Heart left ventricle (tissue), 16 donors: ENCODE results near the gene BEST3. TPM values are rescaled to one million over a fixed set of nuclear protein-coding genes. Genes with fewer than 3 reads are reported as not detected.
A peak's percentile ranks its signal among the peaks of the same experiment; 100 is the strongest.

Experiments used
- ATAC-seq, 4 donors: fragments of 200-7000 bp; cut with Tn5 transposase; one replicate each; pipeline ENCODE4 v1.9.1; 2020 to 2022; ENCODE audit warnings: moderate library complexity in 4 of 4, mild to moderate bottlenecking in 3 of 4, moderate number of reproducible peaks in 1 of 4
- DNase-seq, 5 donors: peaks; one replicate each; pipeline ENCODE4 v3.0.0-alpha.2; 2020
- H3K27ac ChIP-seq, 12 donors: fragments of 200-600 bp; sonication (generic) in 4 of 12; one replicate each; pipeline versions ENCODE4 v1.5.0 to v1.8.0; 2016 to 2022; ENCODE audit warnings: mild to moderate bottlenecking in 2 of 12
- H3K27me3 ChIP-seq, 9 donors: fragments of 200-600 bp; sonication (generic) in 2 of 9; one replicate each; pipeline versions ENCODE4 v1.5.1 to v1.8.0; 2016 to 2022; ENCODE audit warnings: mild to moderate bottlenecking in 3 of 9
- H3K36me3 ChIP-seq, 9 donors: fragments of 200-600 bp; sonication (generic) in 2 of 9; one replicate each; pipeline versions ENCODE4 v1.5.0 to v1.8.0; 2018 to 2022; ENCODE audit warnings: mild to moderate bottlenecking in 2 of 9
- H3K4me1 ChIP-seq, 12 donors: fragments of 200-600 bp; sonication (generic) in 4 of 12; one replicate each; pipeline versions ENCODE4 v1.5.0 to v1.8.0; 2016 to 2022; ENCODE audit warnings: mild to moderate bottlenecking in 3 of 12
- H3K4me3 ChIP-seq, 12 donors: fragments of 200-600 bp; sonication (generic) in 4 of 12; one replicate each; pipeline versions ENCODE4 v1.5.0 to v1.8.0; 2017 to 2022; ENCODE audit warnings: mild to moderate bottlenecking in 9 of 12, moderate library complexity in 4 of 12
- H3K9me3 ChIP-seq, 12 donors: fragments of 200-600 bp; sonication (generic) in 4 of 12; one replicate each; pipeline versions ENCODE4 v1.5.0 to v1.8.0; 2016 to 2022; ENCODE audit warnings: mild to moderate bottlenecking in 1 of 12
- CTCF ChIP-seq, 12 donors: fragments of 200-600 bp; sonication (generic) in 4 of 12; IDR thresholded peaks; one replicate each; pipeline versions ENCODE4 v1.5.0 to v1.8.0; 2018 to 2022; ENCODE audit warnings: antibody characterized with exemption in 12 of 12, mild to moderate bottlenecking in 5 of 12
- POLR2A ChIP-seq, 2 donors: fragments of 450-650 bp; IDR thresholded peaks; one replicate each; pipeline ENCODE4 v1.6.1; 2017; ENCODE audit warnings: antibody characterized with exemption in 2 of 2, mild to moderate bottlenecking in 2 of 2, moderate library complexity in 2 of 2
- WGBS, 4 donors: extraction: QIAGEN DNeasy Blood & Tissue Kit in 2 of 4; methylation state at CpG; one replicate each; pipeline versions ENCODE4 v1.1.5 to v1.1.7; 2013 to 2018; 5-methylcytosine and 5-hydroxymethylcytosine counted together
- intact Hi-C, 10 donors: fragments of 100-400 bp; cut with DNase I; formaldehyde crosslinking; loops; one replicate each; pipeline versions ENCODE4 v1.11.1 to v1.14.2; 2022
- polyA plus RNA-seq, 2 donors: library from polyadenylated mRNA; stranded (reverse); fragments of 200-250 nt; gene quantifications; one replicate each; pipeline ENCODE4 v1.2.3, GENCODE V29; 2013
- total RNA-seq, 9 donors: library from RNA; depleted of rRNA in 2 of 9; stranded (reverse); fragments of >200 nt in 2 of 9; fragmentation: NEBNext Ultra II Directional in 3 of 9; extraction: Animal tissue kit (Norgen Biotek cat#: 25700) in 3 of 9; gene quantifications; one replicate each; pipeline versions ENCODE4 v1.1.0 to v1.2.4, GENCODE V29; 2016 to 2023
- donor health status: ischemic (EF 13 %, LVEDD 7.1; RV severe dilation, severe dysfunction).
- donor health status: healthy with polysubstance abuse.
- donor health status: DM: no; HTN: yes; CAD: no.
- donor health status: DM: no; HTN: no; CAD: no.
- donor health status: ischemic (EF 25% LVEDD 6.9; RV normal size, moderate dysfunction).
- donor health status: ischemic (EF 25% LVEDD 5.7; RV mildly dilated, moderate dysfunction).
- donor health status: healthy.
- donor health status: DM: yes; HTN: yes; CAD: no.
- donor health status: ischemic (EF 35%, LVEDD 5.7; RV mildly dilated, moderate dysfunction).
- donor health status: nonischemic (EF 11% LVEDD 7.7; RV severe dilation, severe dysfunction).
- donor health status: DM: yes; HTN: yes; CAD: no.
- donor health status: PGD.
- donor health status: ischemic (EF 29% LVEDD 5.4; RV normal size, mild dysfunction).
- donor health status: nonischemic (EF 23%, LVEDD 6.1; RV moderate dilation, normal function).

BEST3 gene
- total and polyA plus RNA-seq, 11 donors, result 0.15 to 5.3 (median 0.43) TPM; not detected in 2

GRCh38 chr12:69633061-69633460 is 66.0 kb downstream of the BEST3 start:
- Histone ChIP-seq H3K4me1 (peaks cover 0 to 4% (median 0%) of the 10 kb centered on the region in 12 donors), H3K36me3 (no peaks in the 10 kb centered on the region), H3K27me3 (no peaks in the 10 kb centered on the region), H3K4me3 (no peak overlapping the region), H3K27ac (no peak overlapping the region), H3K9me3 (no peaks in the 10 kb centered on the region)
- TF ChIP-seq POLR2A (IDR thresholded peaks at IDR 0.05), result no peak
- no peak for TF ChIP-seq CTCF (IDR thresholded peaks at IDR 0.05)
- WGBS, 4 donors, result 89 to 97% (median 93%) methylated on average over 2 of the region's 2 CpGs
- ATAC-seq, result no peak
- no peak for DNase-seq
- intact Hi-C loops, result loop anchor here in 1 of 10 donors (10.0 kb wide), 1 partner anchor 238 kb away; no protein-coding TSS in a partner anchor

- H3K27ac ChIP-seq, result no peak overlapping the region
- H3K36me3 ChIP-seq, result no peaks in the 10 kb centered on the region
- ATAC-seq (no peak), DNase-seq (no peak)
- peaks cover 0 to 10% (median 0%) of the 10 kb centered on the region in 12 donors for H3K4me1 ChIP-seq
- TF ChIP-seq CTCF (IDR thresholded peaks at IDR 0.05) (peak in 1 of 12 donors; percentile 8), POLR2A (IDR thresholded peaks at IDR 0.05) (no peak)
- H3K4me3 ChIP-seq, result no peak overlapping the region
- 79 to 81% (median 80%) methylated on average over 6 of the region's 6 CpGs for WGBS, 4 donors
- no peaks in the 10 kb centered on the region for H3K27me3 ChIP-seq
- no peaks in the 10 kb centered on the region for H3K9me3 ChIP-seq
- intact Hi-C loops, result loop anchor here in 1 of 10 donors (10.0 kb wide), 1 partner anchor 235 kb away; no protein-coding TSS in a partner anchor
Measured at GRCh38 chr12:69630191-69630590, 68.9 kb downstream of the BEST3 start.

- DNase-seq, result no peak
- Histone ChIP-seq H3K9me3 (no peaks in the 10 kb centered on the region), H3K4me3 (no peak overlapping the region), H3K27ac (peak overlapping the region in 2 of 12 donors; percentile 5 to 17), H3K27me3 (no peaks in the 10 kb centered on the region), H3K36me3 (no peaks in the 10 kb centered on the region), H3K4me1 (peaks cover 0 to 19% (median 2%) of the 10 kb centered on the region in 12 donors)
- 65 to 90% (median 73%) methylated on average over 8 of the region's 8 CpGs for WGBS, 4 donors
- TF ChIP-seq CTCF (IDR thresholded peaks at IDR 0.05) (no peak), POLR2A (IDR thresholded peaks at IDR 0.05) (no peak)
- ATAC-seq, result no peak
- intact Hi-C loops, result no loop called here
Measured at GRCh38 chr12:69627501-69627900, 71.6 kb downstream of the BEST3 start.

GRCh38 chr12:69623970-69624369 is 75.1 kb downstream of the BEST3 start:
- Histone ChIP-seq H3K36me3 (no peaks in the 10 kb centered on the region), H3K4me1 (peaks cover 0 to 28% (median 5%) of the 10 kb centered on the region in 12 donors), H3K27ac (peak overlapping the region in 11 of 12 donors; percentile 57 to 86 (median 64)), H3K27me3 (no peaks in the 10 kb centered on the region), H3K4me3 (peak overlapping the region in 1 of 12 donors; percentile 10), H3K9me3 (no peaks in the 10 kb centered on the region)
- DNase-seq, result peak; percentile 78 to 92 (median 85)
- intact Hi-C loops, result no loop called here
- peak; percentile 84 to 89 (median 87) for ATAC-seq
- 28 to 46% (median 29%) methylated on average over 12 to 13 of the region's 13 CpGs for WGBS, 4 donors
- no peak for TF ChIP-seq CTCF (IDR thresholded peaks at IDR 0.05)
- no peak for TF ChIP-seq POLR2A (IDR thresholded peaks at IDR 0.05)
